Panc1 (cell line): ENCODE results near the gene SMIM22.

Source experiments
- POLR2AphosphoS5 ChIP-seq: IDR thresholded peaks from 2 replicates; pipeline ENCODE4 v1.6.1; 2012; ENCODE audit warnings: mild to moderate bottlenecking, low read depth, low read length, moderate library complexity
- TF ChIP-seq, protein P1 (sequence below): fragments of 450-650 bp; IDR thresholded peaks from 2 replicates; pipeline ENCODE4 v1.5.1; 2017; ENCODE audit warnings: mild to moderate bottlenecking
- TF ChIP-seq, protein P2 (sequence below), 2 experiments: IDR thresholded peaks; 2 replicates each; pipeline ENCODE4 v1.6.1; 2011 to 2012; ENCODE audit warnings: low read depth in 2 of 2, control low read depth in 1 of 2, low read length in 1 of 2, mild to moderate bottlenecking in 1 of 2, moderate library complexity in 1 of 2; ENCODE audit not compliant: insufficient read depth in 1 of 2

DNA sequence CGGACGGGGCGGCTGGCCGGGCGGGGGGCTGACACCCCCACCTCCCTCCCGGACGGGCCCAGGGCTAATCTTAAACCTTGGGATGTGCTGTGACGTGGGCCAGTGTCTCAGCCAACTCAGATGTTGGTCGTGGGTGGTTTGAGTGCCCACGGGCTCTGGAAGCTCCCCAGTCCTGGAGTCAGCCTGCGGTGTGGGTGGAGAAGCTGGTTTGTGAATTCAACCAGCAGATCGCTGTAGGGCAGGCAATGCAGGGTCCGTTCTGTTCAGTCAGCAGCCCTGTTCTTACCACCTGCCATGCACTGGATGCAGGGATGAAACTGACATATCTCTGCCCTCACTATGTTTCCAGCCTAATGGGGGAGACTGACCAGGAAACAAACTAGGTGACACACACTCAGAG, 20.2 kb upstream of the SMIM22 start:
- TF ChIP-seq POLR2AphosphoS5 = no peak
- TF ChIP-seq, protein P1, sequence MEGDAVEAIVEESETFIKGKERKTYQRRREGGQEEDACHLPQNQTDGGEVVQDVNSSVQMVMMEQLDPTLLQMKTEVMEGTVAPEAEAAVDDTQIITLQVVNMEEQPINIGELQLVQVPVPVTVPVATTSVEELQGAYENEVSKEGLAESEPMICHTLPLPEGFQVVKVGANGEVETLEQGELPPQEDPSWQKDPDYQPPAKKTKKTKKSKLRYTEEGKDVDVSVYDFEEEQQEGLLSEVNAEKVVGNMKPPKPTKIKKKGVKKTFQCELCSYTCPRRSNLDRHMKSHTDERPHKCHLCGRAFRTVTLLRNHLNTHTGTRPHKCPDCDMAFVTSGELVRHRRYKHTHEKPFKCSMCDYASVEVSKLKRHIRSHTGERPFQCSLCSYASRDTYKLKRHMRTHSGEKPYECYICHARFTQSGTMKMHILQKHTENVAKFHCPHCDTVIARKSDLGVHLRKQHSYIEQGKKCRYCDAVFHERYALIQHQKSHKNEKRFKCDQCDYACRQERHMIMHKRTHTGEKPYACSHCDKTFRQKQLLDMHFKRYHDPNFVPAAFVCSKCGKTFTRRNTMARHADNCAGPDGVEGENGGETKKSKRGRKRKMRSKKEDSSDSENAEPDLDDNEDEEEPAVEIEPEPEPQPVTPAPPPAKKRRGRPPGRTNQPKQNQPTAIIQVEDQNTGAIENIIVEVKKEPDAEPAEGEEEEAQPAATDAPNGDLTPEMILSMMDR = no peak
- TF ChIP-seq, protein P2, sequence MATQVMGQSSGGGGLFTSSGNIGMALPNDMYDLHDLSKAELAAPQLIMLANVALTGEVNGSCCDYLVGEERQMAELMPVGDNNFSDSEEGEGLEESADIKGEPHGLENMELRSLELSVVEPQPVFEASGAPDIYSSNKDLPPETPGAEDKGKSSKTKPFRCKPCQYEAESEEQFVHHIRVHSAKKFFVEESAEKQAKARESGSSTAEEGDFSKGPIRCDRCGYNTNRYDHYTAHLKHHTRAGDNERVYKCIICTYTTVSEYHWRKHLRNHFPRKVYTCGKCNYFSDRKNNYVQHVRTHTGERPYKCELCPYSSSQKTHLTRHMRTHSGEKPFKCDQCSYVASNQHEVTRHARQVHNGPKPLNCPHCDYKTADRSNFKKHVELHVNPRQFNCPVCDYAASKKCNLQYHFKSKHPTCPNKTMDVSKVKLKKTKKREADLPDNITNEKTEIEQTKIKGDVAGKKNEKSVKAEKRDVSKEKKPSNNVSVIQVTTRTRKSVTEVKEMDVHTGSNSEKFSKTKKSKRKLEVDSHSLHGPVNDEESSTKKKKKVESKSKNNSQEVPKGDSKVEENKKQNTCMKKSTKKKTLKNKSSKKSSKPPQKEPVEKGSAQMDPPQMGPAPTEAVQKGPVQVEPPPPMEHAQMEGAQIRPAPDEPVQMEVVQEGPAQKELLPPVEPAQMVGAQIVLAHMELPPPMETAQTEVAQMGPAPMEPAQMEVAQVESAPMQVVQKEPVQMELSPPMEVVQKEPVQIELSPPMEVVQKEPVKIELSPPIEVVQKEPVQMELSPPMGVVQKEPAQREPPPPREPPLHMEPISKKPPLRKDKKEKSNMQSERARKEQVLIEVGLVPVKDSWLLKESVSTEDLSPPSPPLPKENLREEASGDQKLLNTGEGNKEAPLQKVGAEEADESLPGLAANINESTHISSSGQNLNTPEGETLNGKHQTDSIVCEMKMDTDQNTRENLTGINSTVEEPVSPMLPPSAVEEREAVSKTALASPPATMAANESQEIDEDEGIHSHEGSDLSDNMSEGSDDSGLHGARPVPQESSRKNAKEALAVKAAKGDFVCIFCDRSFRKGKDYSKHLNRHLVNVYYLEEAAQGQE (IDR thresholded peaks at IDR 0.05; ENCODE audit: insufficient read depth in 1 of 2, low read depth in 2 of 2, low read length in 1 of 2) = no peak
